GM19467 (cell line): Measurements from ENCODE around the gene PPP1R10.
A peak's percentile ranks its signal among the peaks of the same experiment; 100 is the strongest.
"Not testable (repeated sequence)": the region's sequence is repeated elsewhere in the genome, so short reads cannot be mapped to it uniquely, and the experiment has no call there.

Experiments
- ATAC-seq: cut with Tn5 transposase; IDR thresholded peaks from one replicate; pipeline ENCODE4 v1.9.1; 2021; ENCODE audit warnings: mild to moderate bottlenecking, moderate library complexity; ENCODE audit not compliant: unreplicated experiment

PPP1R10 gene

DNA sequence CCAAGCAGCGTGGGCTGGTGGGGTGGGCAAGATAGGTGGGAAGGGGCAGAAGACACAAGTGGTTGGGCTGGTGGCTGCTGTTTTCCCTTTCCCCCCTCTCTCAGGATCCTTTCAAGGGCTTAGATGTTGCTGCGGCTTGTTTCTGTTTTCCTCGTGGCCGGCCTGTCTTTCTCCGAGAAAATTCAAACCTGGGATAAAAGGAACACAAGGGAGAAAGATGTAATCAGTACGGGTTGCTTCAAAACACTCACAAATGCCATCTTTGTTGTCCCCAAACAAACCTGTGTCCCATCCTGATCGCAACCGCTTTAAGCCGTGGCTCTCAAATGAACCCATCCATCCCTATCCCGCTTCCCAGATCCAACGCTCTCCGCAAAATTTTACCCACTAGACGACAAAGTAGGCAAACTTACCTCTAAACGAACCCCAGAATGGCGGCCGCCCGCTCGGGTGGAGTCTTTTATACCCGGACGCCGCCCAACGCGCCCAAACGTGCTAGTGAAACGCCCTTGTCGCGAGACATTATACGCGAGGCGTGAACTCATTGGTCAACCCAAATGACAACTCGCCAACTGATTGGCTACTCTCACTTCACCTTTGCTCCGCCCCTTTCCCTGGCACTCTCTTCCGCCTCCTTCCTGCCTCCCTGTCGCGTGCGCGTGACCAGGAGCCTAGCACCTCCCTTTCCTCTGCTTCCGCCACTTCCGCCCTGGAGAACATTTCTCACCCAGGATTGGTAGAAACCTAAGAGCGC is at the start of gene PPP1R10:
PPP1R10 (minus strand) TSS at position 433 of the 754 bp plus-strand sequence. CDS start 7,299 bp downstream, outside the sequence.
- peak; percentile 79 for ATAC-seq

DNA sequence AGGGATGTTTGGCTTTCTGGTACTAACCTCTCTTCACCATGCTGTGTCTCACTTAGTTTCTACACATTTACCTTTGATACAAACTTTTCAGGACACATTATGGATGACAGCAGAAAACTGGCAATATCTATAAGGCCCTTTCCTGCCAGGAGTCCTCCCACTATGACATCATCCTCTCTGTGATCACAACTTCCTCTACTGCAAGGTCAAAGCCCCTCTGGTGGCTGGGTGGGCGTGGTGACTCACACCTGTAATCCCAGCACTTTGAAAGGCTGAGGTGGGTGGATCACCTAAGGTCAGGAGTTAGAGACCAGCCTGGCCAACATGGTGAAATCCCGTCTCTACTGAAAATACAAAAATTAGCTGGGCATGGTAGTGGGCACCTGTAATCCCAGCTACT is 49.3 kb upstream of the PPP1R10 start:
- not testable (repeated sequence) for ATAC-seq

DNA sequence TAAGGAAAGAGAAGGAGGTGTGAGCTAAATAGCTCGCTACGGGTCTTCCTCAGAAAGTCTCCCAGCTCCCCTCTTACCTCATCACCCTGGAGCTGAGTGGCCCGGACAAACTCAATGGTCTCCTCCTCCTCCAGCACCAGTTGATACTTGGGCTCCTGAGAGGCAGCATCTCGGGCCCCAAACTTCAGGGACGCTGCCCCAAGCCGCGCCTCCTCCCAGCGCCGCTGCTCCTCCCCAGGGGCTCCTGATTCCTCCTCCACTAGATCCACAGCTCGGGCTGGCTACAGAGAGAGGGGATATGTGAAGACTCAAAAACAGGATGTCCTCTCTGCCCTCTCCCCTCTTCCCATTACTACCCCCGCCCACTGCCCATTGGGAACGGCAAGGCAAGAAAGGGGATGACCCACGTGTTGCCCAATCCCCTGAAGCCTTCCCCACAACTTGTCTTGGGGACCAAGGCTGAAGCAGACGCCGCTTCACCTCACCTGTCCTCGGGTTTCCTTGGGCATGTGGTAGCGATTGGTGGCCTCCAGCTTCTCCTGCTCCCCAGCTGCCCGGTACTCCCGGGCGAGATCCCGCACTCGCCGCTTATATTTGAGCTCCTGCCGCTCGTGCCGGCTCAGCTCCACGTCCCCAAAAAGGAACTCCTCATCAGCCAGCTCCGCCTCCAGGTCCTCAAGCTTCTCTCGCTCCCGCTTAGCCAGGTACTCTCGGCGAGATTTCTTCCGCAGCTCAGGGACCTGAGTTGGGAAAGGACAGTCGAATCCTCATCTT is 48.1 kb upstream of the PPP1R10 start:
- ATAC-seq, result no peak

DNA sequence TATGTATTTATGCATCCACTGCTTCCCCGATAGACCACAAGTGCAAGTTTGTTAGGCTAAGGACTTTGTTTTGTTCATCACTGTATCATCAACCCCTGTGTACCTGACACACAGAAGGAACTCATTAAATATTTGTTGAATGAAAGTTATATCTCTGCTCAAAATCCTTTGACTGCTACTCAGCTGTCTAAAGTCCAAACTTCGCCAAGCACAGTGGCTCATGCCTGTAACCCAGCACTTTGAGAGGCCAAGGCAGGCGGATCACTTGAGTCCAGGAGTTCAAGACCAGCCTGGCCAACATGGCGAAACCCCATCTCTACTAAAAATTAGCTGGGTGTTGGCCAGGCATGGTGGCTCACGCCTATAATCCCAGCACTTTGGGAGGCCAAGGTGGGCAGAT is 40.9 kb upstream of the PPP1R10 start:
- not testable (repeated sequence) for ATAC-seq

DNA sequence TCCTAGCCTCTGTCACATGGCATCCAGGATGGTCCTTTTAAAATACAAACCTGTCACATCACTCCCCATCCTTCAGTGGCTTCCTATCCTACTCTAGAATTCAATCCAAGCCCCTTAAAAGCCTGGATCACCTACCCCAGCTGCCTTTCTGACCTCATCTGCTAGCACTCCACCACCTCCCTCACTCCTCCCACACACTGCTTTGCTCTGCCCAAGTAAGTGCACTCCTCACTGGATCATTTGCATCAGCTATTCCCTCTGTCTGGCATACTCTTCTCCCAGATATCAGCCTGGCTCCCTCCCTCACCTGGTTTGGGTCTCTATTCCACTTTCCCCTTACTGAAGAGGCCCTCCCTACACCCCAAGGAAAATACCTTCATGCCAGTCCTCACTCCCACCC is 40.4 kb upstream of the PPP1R10 start:
- no peak for ATAC-seq

DNA sequence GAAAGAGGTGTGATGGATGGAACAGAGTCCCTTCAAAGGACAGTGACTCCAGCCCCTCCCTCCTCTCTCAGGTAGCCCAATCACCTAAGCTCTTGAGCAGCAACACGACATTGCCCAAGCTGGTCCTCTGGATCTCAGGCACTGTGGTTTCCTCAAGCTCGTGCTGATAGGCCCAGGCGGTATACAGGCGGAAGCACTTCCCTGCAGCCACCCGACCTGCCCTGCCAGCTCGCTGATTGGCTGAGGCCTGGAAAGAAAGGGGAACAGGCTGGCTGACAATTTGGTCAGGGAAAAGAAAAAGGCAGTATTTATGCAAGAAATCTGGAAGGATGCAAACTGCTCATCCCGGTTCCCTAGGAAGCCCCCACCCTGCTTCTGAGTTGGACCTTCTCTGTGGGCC is 39.5 kb upstream of the PPP1R10 start:
- no peak for ATAC-seq

DNA sequence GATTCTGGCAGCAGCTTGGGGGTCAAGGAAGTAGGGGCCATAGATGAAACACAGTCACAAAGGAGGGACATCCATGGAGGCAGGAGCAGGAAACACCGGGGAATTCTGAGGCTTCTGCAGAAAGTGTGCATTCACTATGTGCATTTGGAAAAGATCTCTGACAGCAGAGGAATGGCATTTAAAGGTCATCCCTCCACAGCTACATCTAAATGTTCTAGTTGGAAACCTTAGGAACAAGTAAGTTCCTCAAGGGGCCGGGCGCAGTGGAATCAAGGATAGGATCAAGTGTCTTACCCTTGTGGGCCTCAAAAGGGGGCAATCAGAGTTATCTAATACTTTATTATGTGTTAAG is 38.7 kb upstream of the PPP1R10 start:
- no peak for ATAC-seq

DNA sequence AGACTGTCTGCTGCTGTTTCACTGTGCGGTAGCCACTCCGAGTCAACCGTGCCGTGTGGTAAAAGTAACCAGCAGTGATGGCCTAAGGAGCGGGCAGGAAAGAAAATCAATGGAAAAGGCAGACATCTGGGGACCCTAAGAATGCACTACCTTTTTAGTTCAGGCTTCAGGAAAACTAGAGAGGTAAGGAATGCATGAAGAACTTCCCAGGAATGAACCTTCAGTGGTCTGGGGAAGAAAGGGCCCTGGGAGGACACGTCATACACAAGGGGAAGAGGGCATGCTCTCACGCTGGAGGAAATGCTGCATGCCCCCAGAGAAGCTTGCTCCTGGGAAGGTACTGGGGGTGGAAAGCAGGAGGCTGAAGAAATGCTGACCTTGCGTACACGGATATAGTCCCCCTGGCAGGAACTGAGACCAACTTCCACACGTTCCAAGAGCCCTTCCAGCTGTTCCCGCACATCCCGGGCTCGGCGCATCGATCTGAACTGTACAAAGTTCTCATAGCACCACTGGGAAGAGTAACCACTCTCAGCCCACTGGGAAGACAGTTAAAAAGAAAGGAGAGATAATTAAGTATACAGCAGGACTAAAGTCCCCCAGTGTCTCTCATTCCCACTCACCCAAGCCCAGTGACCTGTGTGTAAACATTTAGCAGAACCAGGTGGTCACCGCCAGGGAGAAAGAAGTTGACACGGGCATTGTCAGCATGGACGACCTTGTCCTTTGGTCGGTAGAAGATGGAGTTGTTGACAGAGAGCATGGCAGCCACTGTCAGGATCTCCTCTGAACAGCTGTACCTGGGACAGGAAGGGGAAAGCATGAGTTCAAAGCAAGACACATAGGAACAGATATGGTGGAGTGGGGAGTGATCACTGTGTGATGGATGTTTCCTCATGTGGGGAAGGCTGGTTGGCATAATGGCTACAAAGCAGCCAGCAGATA is 38.0 kb upstream of the PPP1R10 start:
- ATAC-seq, result no peak

DNA sequence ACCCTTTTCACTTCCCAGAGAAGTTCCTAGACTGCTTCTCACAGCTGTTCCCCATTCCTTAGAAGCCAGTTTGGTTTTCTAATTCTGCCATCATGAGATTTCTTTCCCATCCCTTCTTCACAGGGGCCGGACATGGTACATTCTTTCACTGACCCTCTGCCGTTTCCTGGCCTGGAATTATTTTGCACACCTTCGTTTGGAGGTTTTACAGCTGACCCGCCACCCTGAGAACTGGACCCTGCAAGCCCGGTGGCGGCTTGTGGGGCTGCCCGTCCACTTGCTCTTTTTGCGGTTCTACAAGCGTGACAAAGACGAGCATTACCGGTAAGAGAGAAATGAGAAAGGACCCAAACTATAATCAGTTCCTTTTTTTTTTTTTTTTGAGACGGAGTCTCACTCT is 34.1 kb upstream of the PPP1R10 start:
- no peak for ATAC-seq

DNA sequence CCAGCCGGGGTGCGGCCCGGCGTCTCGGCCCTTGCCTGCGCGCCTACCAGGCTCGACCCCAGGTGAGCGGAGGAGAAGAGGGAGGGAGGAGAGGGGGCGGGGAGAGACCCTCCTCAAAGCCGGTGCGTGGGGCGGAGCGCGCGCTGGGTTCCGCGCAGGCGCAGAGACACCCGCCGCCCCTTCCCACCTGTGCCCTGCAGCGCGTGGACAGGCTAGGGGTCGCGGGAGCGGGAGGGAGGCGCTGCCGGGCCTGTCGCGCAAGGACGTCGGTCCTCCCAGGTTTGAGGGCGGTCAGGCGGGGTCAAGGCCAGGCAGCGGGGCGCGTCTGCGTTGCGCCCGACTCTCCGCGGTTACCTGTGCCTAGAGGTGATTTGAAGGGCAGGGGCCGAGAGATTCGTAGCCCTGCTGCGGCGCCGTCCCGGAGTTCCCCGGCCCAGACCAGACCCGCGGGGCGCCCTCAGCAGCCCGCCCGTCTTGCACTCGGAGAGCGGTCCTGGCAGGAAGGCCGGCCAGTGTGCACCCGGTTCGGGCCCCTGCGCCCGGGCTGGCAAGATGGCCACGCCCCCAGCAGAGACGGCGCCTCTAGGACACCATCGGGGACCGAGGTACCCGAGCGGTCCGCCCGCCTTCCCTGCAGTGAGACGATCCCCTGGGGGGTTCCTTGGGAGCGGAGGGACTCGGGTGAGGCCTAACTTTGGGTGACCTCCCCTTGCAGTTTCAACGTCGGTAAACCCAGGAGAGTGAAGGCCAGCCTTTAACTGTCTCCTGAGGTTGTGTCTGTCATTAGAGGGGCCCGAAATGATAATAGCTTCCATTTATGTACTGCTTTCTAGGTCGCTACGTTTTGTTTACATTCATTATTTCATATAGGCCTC is 30.4 kb upstream of the PPP1R10 start:
- peak; percentile 43 for ATAC-seq

DNA sequence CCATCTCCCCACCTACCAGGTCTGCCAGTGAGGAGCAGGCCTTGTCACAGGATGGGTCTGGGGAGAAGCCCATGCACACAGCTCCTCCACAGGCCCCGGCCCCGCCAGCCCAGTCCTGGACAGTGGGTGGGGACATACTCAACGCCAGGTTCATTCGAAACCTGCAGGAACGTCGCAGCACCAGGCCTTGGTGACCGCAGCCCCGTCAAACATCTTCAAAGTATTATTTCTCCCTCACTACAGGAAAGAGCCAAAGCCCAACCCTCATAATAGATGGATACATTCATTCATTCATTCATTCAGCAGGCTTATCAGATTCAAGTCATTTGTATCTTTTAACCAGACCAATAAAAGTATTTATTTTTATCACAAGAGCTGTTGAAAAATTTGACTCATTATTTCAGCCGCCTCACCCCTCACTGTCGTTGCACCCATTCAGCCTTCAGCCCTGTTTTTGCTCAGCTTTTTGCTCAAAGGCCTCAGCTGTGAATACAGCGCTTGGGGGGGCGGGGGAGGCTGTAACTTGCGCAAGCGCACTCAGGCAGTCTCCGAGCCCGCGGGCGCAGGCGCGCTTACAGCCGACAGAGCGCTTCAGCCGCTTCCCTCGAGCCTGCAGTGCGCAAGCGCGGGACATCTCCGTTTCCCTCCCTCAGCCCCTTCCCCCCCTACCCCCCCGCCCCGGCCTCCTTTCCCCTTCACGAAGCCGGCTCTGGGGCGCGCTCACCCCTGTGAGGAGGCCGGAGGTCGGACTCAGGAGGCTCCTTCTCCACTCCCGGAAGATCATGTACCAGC is 29.6 kb upstream of the PPP1R10 start, which contains the start of gene C6orf136:
C6orf136 (plus strand) TSS at position 684 of the 792 bp plus-strand sequence; CDS start at position 783, 99 bp downstream.
- ATAC-seq, result peak; percentile 49

DNA sequence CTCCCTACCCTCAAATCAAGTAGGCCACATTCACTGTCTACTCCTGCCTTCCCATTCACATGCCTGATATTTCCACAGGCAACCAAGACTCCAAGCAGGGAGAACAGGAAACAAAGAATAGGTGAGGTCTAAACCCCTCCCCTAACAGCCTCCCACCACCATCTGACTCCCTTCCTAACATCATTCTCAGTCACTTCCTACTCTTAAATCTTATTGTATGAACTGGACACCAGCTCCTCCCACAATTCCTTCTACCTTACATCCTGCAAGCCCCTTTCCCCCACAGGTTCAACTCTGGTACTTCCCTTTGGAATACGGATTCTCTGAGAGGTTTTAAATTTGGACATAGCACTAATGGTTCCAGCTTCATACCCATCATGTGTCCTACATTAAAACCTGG is 28.9 kb upstream of the PPP1R10 start:
- ATAC-seq, result no peak

DNA sequence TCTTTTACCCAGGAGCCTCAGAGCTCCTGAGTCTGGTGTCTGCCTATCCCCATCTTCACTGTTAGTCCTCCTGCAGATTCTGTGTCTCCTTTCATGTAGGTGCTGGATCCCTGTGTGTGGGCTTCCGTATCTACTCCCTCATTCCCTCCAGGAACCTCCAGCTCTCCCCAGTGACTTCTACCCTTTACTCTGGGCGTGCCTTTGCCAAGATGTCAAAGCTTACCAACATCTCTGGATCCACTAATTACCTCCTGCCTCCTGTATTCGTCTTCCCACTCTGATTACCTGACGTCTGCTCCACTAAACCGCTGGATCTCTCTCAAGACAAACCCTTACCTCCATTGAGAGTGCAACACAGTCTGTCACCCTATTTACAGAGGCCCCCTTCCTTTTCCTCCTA is 27.7 kb upstream of the PPP1R10 start:
- ATAC-seq, result no peak

DNA sequence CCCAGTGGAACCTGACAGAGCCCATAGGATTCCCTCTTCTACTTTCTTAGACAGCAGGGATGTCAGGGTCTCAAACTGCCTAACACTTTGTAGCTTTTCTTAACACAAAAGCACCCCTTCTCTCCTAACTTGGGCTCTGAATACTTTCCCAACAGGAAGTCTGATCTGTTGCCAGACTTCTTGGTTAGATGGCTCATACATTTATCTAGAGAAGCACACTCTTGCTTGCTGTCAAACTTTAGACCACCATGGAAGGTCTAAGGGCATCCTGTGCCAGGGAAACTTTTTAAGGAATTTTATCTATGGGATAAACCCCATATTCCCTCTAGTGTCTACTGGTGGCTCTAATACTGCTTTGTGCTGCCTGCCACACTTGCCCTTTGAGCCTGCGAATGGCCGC is 26.6 kb upstream of the PPP1R10 start:
- ATAC-seq, result no peak

DNA sequence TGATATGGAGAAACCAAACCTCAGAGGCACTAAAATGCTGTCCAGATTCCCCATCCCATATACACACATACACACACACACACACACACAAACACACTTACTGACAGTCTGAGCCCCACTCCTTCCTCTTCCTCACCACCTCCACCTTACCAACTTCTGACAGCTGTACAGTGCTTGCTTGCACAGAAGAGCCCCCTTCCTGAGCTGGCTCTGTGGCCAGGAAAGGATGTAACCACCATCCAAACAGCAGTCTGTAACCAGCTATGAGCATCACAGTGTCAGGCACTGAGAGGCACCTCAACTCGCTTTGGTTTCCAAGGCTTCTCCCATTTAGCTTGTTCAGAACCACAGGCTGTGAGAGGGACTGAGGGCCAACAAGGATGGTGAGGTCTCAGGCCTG is 24.0 kb upstream of the PPP1R10 start:
- ATAC-seq, result no peak

DNA sequence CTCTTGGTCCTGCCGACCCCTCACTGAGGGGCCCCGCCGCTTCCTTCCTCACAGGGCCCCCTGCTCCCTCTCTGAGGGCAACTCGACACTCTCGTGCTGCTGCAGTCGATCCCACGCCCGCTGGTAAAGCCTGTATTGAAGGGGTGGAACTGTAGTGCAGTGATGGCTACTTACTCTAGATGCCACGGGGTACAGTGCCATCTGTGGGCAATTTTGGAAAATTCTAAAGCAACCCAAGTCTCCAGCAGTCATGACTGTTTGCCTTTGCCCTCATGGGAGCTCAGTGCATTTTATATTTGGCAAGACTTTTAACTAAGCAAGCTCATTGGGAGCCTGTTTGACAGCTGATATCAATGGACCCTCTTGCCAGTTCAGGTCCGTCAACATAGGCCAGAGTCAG is 23.4 kb upstream of the PPP1R10 start:
- ATAC-seq, result no peak

DNA sequence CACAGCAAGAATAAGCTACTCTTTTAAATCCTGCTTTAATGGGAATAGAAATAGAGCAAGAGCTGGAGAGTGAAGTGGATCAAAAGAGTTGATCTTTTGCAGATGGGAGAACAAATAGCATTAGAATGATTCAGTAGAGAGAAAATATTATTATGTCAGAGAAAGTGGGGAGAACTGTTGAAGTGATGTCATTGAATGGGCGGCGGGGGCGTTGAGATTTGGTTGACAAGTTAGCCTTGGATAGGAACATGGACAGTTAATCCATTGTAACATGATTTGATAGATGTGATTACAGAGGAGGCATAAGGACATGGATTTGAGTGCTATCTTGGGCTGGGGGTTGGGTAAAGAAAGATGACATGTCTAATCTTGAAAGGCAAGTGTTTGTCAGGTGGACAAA is 18.8 kb upstream of the PPP1R10 start:
- ATAC-seq, result no peak

DNA sequence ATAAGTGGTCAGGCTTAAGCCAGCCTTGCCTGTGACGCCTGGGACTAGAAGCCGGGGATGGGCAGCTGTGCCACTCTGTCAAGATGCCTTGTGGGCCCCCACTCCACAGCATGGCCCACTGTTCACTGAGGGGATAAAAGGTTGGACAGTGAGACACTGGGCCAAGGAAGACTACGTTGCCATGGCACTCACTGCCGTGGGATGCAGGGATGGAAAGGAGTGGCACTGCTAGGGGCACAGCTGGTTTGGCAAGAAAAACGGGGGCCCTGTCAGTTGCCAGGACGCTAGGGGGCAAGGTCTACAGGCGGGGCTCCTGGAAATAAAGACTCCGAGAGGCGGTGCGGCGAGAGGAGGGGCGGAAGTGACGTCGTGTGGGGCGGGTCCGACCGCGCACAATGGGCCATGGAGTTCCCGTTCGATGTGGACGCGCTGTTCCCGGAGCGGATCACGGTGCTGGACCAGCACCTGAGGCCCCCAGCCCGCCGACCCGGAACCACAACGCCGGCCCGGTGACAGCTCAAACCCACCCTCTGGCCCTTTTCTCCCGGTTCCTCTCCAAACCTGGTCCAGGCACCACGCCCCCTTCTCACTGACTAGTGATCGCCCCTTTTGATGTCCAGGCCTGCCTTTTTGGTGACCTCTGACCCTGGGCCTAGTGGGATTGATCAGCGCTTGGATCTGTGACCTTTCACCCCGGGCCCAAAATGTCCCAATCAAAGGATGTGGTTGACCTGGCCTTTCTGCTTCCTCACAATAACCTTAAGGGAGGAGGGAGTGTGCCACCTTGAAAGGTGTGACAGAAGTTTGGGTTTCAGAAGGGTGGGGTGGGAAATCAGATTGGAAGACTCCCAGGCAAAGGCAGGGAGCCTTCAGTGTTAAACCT is 9.7 kb upstream of the PPP1R10 start, which contains the start of gene ATAT1:
ATAT1 (plus strand) TSS at position 391 of the 883 bp plus-strand sequence.
- peak; percentile 54 for ATAC-seq
